ENCODE results near the gene PEX14.

DNA sequence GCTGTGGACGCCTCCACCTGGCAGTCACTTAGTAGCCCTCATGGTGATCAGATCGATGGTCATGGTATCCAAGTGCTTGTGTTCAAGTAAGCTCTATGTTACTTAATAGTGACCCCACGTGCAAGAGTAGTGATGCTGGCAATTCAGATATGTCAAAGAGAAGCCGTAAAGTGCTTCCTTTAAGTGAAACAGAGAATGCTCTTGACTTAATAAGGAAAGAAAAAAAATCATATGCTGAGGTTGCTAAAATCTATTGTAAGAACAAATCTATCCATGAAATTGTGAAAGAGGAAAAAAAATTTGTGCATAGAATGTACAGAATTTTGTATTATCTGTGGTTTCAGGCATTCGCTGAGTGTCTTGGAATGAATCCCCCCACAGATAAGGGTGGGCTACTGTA lies 113.9 kb downstream of the PEX14 start:
- TF ChIP-seq, protein P1, sequence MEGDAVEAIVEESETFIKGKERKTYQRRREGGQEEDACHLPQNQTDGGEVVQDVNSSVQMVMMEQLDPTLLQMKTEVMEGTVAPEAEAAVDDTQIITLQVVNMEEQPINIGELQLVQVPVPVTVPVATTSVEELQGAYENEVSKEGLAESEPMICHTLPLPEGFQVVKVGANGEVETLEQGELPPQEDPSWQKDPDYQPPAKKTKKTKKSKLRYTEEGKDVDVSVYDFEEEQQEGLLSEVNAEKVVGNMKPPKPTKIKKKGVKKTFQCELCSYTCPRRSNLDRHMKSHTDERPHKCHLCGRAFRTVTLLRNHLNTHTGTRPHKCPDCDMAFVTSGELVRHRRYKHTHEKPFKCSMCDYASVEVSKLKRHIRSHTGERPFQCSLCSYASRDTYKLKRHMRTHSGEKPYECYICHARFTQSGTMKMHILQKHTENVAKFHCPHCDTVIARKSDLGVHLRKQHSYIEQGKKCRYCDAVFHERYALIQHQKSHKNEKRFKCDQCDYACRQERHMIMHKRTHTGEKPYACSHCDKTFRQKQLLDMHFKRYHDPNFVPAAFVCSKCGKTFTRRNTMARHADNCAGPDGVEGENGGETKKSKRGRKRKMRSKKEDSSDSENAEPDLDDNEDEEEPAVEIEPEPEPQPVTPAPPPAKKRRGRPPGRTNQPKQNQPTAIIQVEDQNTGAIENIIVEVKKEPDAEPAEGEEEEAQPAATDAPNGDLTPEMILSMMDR (IDR thresholded peaks at IDR 0.05; ENCODE audit: poor library complexity, severe bottlenecking): no peak
- TF ChIP-seq RAD21 (conservative IDR thresholded peaks at IDR 0.05): no peak
